SKM-1 (cell line): Measurements from ENCODE around the gene P2RY14.
A peak's percentile ranks its signal among the peaks of the same experiment; 100 is the strongest.

ENCODE experiments used
- DNase-seq: peaks from one replicate; lab custom pipeline; 2025; ENCODE audit not compliant: unreplicated experiment; lab: John Stamatoyannopoulos, UW

P2RY14 gene

GRCh38 chr3:151278230-151278629, at the start of gene P2RY14:
P2RY14 (minus strand) TSS chr3:151278542; CDS start chr3:151214316, 64,226 bp downstream.
- DNase-seq = peak; percentile 97

- DNase-seq = no peak
Measured at GRCh38 chr3:151327571-151328198, 49.3 kb upstream of the P2RY14 start.

GRCh38 chr3:151322511-151322910, 44.2 kb upstream of the P2RY14 start:
- DNase-seq = no peak

- DNase-seq = no peak
Measured at GRCh38 chr3:151321526-151321925, 43.2 kb upstream of the P2RY14 start.

GRCh38 chr3:151320131-151320530, 41.8 kb upstream of the P2RY14 start:
- DNase-seq = no peak

GRCh38 chr3:151319628-151320027, 41.3 kb upstream of the P2RY14 start:
- no peak for DNase-seq

GRCh38 chr3:151318991-151319390, 40.6 kb upstream of the P2RY14 start:
- peak; percentile 33 for DNase-seq

- no peak for DNase-seq
Measured at GRCh38 chr3:151318313-151318712, 40.0 kb upstream of the P2RY14 start.

- no peak for DNase-seq
Measured at GRCh38 chr3:151316267-151316991, 38.1 kb upstream of the P2RY14 start, which contains the start of gene GPR87. GPR87 (minus strand) TSS chr3:151316820; CDS start chr3:151300100, 16,720 bp downstream.

GRCh38 chr3:151315846-151316245, 37.5 kb upstream of the P2RY14 start:
- DNase-seq = no peak

- DNase-seq = no peak
Measured at GRCh38 chr3:151315136-151315535, 36.8 kb upstream of the P2RY14 start.

- DNase-seq = no peak
Measured at GRCh38 chr3:151314593-151314992, 36.3 kb upstream of the P2RY14 start.

- no peak for DNase-seq
Measured at GRCh38 chr3:151314137-151314536, 35.8 kb upstream of the P2RY14 start.

- no peak for DNase-seq
Measured at GRCh38 chr3:151312972-151313371, 34.6 kb upstream of the P2RY14 start.

- DNase-seq = no peak
Measured at GRCh38 chr3:151309566-151309965, 31.2 kb upstream of the P2RY14 start.

- no peak for DNase-seq
Measured at GRCh38 chr3:151307583-151308488, 29.5 kb upstream of the P2RY14 start.

- no peak for DNase-seq
Measured at GRCh38 chr3:151307131-151307530, 28.8 kb upstream of the P2RY14 start.

- no peak for DNase-seq
Measured at GRCh38 chr3:151306168-151306810, 27.9 kb upstream of the P2RY14 start.

- DNase-seq = no peak
Measured at GRCh38 chr3:151305775-151306151, 27.4 kb upstream of the P2RY14 start.

- DNase-seq = no peak
Measured at GRCh38 chr3:151305060-151305774, 26.9 kb upstream of the P2RY14 start.
